Activated naive CD4-positive, alpha-beta T cell treated with anti-CD3 and anti-CD28 coated beads for 36 hours (primary cell): ENCODE data around the gene CFAP90. TPM values are rescaled to one million over a fixed set of nuclear protein-coding genes. Genes with fewer than 3 reads are reported as not detected.

Source experiments
- CTCF ChIA-PET: fragments of 350-600 bp; sonication (Branson Sonifier 250); formaldehyde crosslinking; loops from one replicate; lab custom pipeline; 2021; ENCODE audit warnings: antibody characterized with exemption; lab: Charles Lee
- DNase-seq: peaks from one replicate; pipeline ENCODE4 v3.0.0-alpha.2; 2020
- H3K27ac Mint-ChIP-seq: one replicate; pipeline ENCODE4 v1.8.0; 2021; ENCODE audit warnings: mild to moderate bottlenecking, mixed read lengths
- H3K27me3 Mint-ChIP-seq: one replicate; pipeline ENCODE4 v1.8.0; 2021; ENCODE audit warnings: low read depth, mixed read lengths
- H3K36me3 Mint-ChIP-seq: one replicate; pipeline ENCODE4 v1.8.0; 2021; ENCODE audit warnings: low read depth, mixed read lengths
- H3K4me1 Mint-ChIP-seq: one replicate; pipeline ENCODE4 v1.8.0; 2021; ENCODE audit warnings: low read depth, mixed read lengths
- H3K4me3 Mint-ChIP-seq: one replicate; pipeline ENCODE4 v1.8.0; 2021; ENCODE audit warnings: mild to moderate bottlenecking, moderate library complexity, mixed read lengths
- H3K9me3 Mint-ChIP-seq: one replicate; pipeline ENCODE4 v1.8.0; 2021; ENCODE audit warnings: mixed read lengths
- intact Hi-C: fragments of 100-400 bp; cut with micrococcal nuclease; formaldehyde crosslinking; loops from one replicate; pipeline ENCODE4 v1.15.1; 2023
- total RNA-seq, 2 experiments: library from RNA; stranded (reverse); gene quantifications; one replicate each; pipeline ENCODE4 v1.2.3, GENCODE V29; 2021

CFAP90 gene
- total RNA-seq, 2 experiments from 2014 or later, result not detected

DNA sequence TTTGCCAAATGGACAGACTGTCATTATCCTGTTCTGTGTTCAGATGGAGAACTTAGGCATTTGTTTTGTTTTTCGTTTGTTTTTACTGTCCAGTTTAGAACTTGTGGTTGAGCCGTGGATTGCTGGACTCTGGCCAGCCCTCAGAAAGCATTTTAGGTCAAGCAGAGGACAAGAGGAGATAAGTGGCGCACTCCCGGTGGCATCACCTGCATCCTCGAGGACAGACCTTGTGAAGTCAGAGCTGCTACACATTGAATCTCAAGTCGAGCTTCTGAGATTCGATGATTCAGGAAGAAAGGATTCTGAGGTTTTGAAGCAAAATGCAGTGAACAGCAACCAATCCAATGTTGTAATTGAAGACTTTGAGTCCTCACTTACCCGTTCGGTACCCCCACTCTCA, 26.9 kb upstream of the CFAP90 start:
- CTCF ChIA-PET, result no interaction called here
- peaks cover 64% of the 10 kb centered on the region for H3K36me3 Mint-ChIP-seq
- H3K9me3 Mint-ChIP-seq, result no peaks in the 10 kb centered on the region
- peak overlapping the region; percentile 48 for H3K27ac Mint-ChIP-seq
- H3K4me1 Mint-ChIP-seq, result peaks cover 54% of the 10 kb centered on the region
- no peak overlapping the region for H3K4me3 Mint-ChIP-seq
- no peak for DNase-seq
- H3K27me3 Mint-ChIP-seq, result no peaks in the 10 kb centered on the region
- intact Hi-C loops, result loop anchor here (1.0 to 10.0 kb wide), 4 partner anchors 9 to 1049 kb away; partner anchors contain the start of genes FASTKD3 and MTRR

DNA sequence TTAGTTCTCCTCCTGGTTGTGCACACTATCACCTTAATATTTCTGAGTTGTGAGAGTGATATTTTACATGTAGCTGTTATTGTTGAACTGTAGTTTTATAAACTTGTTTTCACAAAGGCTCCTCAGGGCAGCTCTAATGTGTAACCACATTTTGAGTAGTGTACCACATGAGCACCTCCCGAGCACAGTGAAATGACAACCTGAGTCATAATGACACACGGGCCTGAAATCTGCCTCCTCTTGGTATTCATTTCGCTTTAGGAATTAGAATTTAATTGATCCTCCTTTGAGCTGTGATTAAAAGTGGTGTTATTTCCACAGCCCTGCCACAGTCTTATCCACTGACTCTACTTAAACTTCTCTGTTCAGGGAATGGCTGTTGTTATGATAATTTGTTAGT, 25.9 kb upstream of the CFAP90 start:
- CTCF ChIA-PET, result interaction anchor here (3.2 kb wide), 1 partner anchor 9 kb away, joined by 15 read pairs; no protein-coding TSS in a partner anchor
- Mint-ChIP-seq H3K9me3 (no peaks in the 10 kb centered on the region), H3K27ac (no peak overlapping the region), H3K4me3 (no peak overlapping the region), H3K36me3 (peaks cover 62% of the 10 kb centered on the region), H3K27me3 (no peaks in the 10 kb centered on the region), H3K4me1 (peaks cover 64% of the 10 kb centered on the region)
- DNase-seq, result peak; percentile 45
- intact Hi-C loops, result loop anchor here (10.0 kb wide), 1 partner anchor 578 kb away; no protein-coding TSS in a partner anchor

- H3K27me3 Mint-ChIP-seq, result no peaks in the 10 kb centered on the region
- no peak overlapping the region for H3K27ac Mint-ChIP-seq
- no peaks in the 10 kb centered on the region for H3K9me3 Mint-ChIP-seq
- peaks cover 71% of the 10 kb centered on the region for H3K4me1 Mint-ChIP-seq
- DNase-seq, result no peak
- peaks cover 52% of the 10 kb centered on the region for H3K36me3 Mint-ChIP-seq
- intact Hi-C loops, result loop anchor here (10.0 kb wide), 1 partner anchor 580 kb away; no protein-coding TSS in a partner anchor
- no peak overlapping the region for H3K4me3 Mint-ChIP-seq
- CTCF ChIA-PET, result interaction anchor here (3.2 kb wide), 1 partner anchor 11 kb away, joined by 15 read pairs; no protein-coding TSS in a partner anchor
Measured at GRCh38 chr5:7875151-7875550, 24.2 kb upstream of the CFAP90 start.

DNA sequence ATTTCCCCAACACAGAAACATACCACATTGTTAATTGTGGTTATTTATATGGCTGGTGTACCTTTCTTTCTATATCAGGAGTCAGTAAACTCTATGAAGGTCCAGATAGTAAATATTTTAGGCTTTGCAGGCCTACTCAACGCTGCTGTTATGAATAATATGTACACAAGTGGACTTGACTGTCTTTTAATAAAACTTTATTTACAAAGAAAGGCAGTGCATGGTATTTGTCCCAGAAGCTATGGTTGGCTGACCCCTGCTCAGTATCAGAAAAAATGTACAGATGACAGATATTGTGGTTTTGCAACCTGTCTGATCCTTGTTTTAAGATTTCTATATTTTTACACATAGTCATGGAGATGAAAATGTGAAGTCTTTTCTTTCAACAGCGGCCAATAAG, 23.7 kb upstream of the CFAP90 start:
- CTCF ChIA-PET, result interaction anchor here (1.1 to 3.2 kb wide), 2 partner anchors 11 to 18 kb away, joined by 4 to 15 read pairs; no protein-coding TSS in a partner anchor
- Mint-ChIP-seq H3K4me3 (no peak overlapping the region), H3K9me3 (no peaks in the 10 kb centered on the region), H3K27me3 (no peaks in the 10 kb centered on the region), H3K4me1 (peaks cover 75% of the 10 kb centered on the region), H3K27ac (no peak overlapping the region), H3K36me3 (peaks cover 48% of the 10 kb centered on the region)
- intact Hi-C loops, result loop anchor here (5.0 to 10.0 kb wide), 2 partner anchors 580 to 1497 kb away; partner anchors contain the start of gene MED10
- DNase-seq, result no peak

DNA sequence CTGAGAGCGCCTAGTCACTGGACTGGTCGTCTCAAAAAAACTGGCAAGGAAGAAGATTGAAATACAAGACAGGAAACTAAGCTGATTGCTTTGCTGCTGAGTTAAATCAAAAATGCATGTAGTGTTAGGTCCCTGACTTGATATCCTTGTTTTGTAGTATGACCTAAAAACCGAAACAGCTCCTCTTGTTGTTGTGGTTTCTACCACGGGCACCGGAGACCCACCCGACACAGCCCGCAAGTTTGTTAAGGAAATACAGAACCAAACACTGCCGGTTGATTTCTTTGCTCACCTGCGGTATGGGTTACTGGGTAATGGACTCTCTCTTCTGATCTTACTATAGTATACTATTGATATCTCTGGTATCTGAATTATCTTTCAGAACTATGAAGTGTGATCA, 22.3 kb upstream of the CFAP90 start:
- peak; percentile 46 for DNase-seq
- H3K27ac Mint-ChIP-seq, result no peak overlapping the region
- peak overlapping the region; percentile 2 for H3K4me3 Mint-ChIP-seq
- no peaks in the 10 kb centered on the region for H3K9me3 Mint-ChIP-seq
- intact Hi-C loops, result loop anchor here (5.0 to 10.0 kb wide), 2 partner anchors 582 to 1496 kb away; partner anchors contain the start of gene MED10
- peaks cover 64% of the 10 kb centered on the region for H3K4me1 Mint-ChIP-seq
- peaks cover 48% of the 10 kb centered on the region for H3K36me3 Mint-ChIP-seq
- no peaks in the 10 kb centered on the region for H3K27me3 Mint-ChIP-seq
- CTCF ChIA-PET, result interaction anchor here (0.9 to 1.8 kb wide), 4 partner anchors 8 to 16 kb away, joined by 3 to 5 read pairs (median 4); no protein-coding TSS in a partner anchor

GRCh38 chr5:7872517-7873130, 21.7 kb upstream of the CFAP90 start:
- Mint-ChIP-seq H3K4me3 (peak overlapping the region; percentile 2), H3K36me3 (peaks cover 42% of the 10 kb centered on the region), H3K9me3 (no peaks in the 10 kb centered on the region), H3K27me3 (no peaks in the 10 kb centered on the region), H3K27ac (no peak overlapping the region), H3K4me1 (peaks cover 60% of the 10 kb centered on the region)
- DNase-seq, result no peak
- CTCF ChIA-PET, result interaction anchor here (0.9 to 1.8 kb wide), 3 partner anchors 9 to 16 kb away, joined by 3 to 5 read pairs (median 4); no protein-coding TSS in a partner anchor
- intact Hi-C loops, result loop anchor here (5.0 to 10.0 kb wide), 2 partner anchors 582 to 1495 kb away; partner anchors contain the start of gene MED10

- peaks cover 38% of the 10 kb centered on the region for H3K36me3 Mint-ChIP-seq
- H3K27ac Mint-ChIP-seq, result no peak overlapping the region
- DNase-seq, result no peak
- no peak overlapping the region for H3K4me3 Mint-ChIP-seq
- H3K9me3 Mint-ChIP-seq, result no peaks in the 10 kb centered on the region
- CTCF ChIA-PET, result interaction anchor here (1.8 kb wide), 1 partner anchor 14 kb away, joined by 5 read pairs; no protein-coding TSS in a partner anchor
- H3K4me1 Mint-ChIP-seq, result peaks cover 62% of the 10 kb centered on the region
- H3K27me3 Mint-ChIP-seq, result no peaks in the 10 kb centered on the region
- intact Hi-C loops, result loop anchor here (5.0 to 10.0 kb wide), 2 partner anchors 583 to 1494 kb away; partner anchors contain the start of gene MED10
Measured at GRCh38 chr5:7871653-7872052, 20.7 kb upstream of the CFAP90 start.

GRCh38 chr5:7869474-7870136, 18.7 kb upstream of the CFAP90 start:
- Mint-ChIP-seq H3K4me1 (peaks cover 67% of the 10 kb centered on the region), H3K4me3 (peak overlapping the region; percentile 96), H3K36me3 (peaks cover 34% of the 10 kb centered on the region), H3K9me3 (no peaks in the 10 kb centered on the region), H3K27me3 (no peaks in the 10 kb centered on the region), H3K27ac (peak overlapping the region; percentile 82)
- CTCF ChIA-PET, result interaction anchor here (1.4 to 2.9 kb wide), 2 partner anchors 11 to 18 kb away, joined by 3 to 12 read pairs; no protein-coding TSS in a partner anchor
- intact Hi-C loops, result loop anchor here (1.0 to 10.0 kb wide), 6 partner anchors 9 to 1492 kb away; partner anchors contain the start of genes MED10, NSUN2, SRD5A1 and TENT4A
- DNase-seq, result peak; percentile 49

- CTCF ChIA-PET, result interaction anchor here (0.7 to 2.9 kb wide), 4 partner anchors 10 to 1585 kb away, joined by 3 to 12 read pairs (median 3); no protein-coding TSS in a partner anchor
- Mint-ChIP-seq H3K27me3 (no peaks in the 10 kb centered on the region), H3K36me3 (peaks cover 32% of the 10 kb centered on the region), H3K4me1 (peaks cover 64% of the 10 kb centered on the region), H3K27ac (peak within 1 kb of the TSS; percentile 82), H3K4me3 (peak within 1 kb of the TSS; percentile 96), H3K9me3 (no peaks in the 10 kb centered on the region)
- intact Hi-C loops, result loop anchor here (1.0 to 2.0 kb wide), 4 partner anchors 9 to 1236 kb away; partner anchors contain the start of genes NSUN2, SRD5A1 and TENT4A
- peak; percentile 91 for DNase-seq
Measured at GRCh38 chr5:7868773-7869473, 18.0 kb upstream of the CFAP90 start, which contains the start of the genes FASTKD3 and MTRR. Gene FASTKD3 (minus strand): TSS chr5:7869031. CDS start chr5:7868083, 948 bp downstream. Gene MTRR (plus strand): TSS chr5:7869148. CDS start chr5:7870795, 1,647 bp downstream.

DNA sequence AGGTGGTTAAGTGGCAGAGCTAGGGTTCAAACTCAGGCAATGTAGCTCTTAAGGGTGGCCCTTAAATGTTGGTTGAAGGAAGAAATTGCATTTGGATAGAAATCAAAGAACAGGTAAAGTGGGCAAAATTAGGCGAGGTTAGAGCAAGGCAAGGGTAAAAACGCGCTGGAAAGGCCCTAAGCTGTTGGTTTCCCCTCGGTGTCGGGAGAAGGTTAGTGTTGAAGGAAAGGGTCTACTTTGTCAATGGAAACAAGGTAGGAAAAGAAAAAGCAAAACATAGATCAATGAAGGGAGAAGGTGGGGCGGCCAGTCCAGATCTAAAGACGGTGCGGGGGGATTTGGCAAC, 17.5 kb upstream of the CFAP90 start:
- Mint-ChIP-seq H3K27me3 (no peaks in the 10 kb centered on the region), H3K4me3 (peak overlapping the region; percentile 96), H3K27ac (peak overlapping the region; percentile 72), H3K4me1 (peaks cover 60% of the 10 kb centered on the region), H3K9me3 (no peaks in the 10 kb centered on the region), H3K36me3 (peaks cover 32% of the 10 kb centered on the region)
- CTCF ChIA-PET, result interaction anchor here (0.7 to 2.9 kb wide), 3 partner anchors 12 to 1586 kb away, joined by 3 to 12 read pairs (median 3); no protein-coding TSS in a partner anchor
- intact Hi-C loops, result loop anchor here (2.0 kb wide), 2 partner anchors 1040 to 1156 kb away; partner anchors contain the start of gene TENT4A
- no peak for DNase-seq

- Mint-ChIP-seq H3K27ac (no peak overlapping the region), H3K9me3 (no peaks in the 10 kb centered on the region), H3K4me1 (peaks cover 49% of the 10 kb centered on the region), H3K4me3 (no peak overlapping the region), H3K36me3 (peaks cover 30% of the 10 kb centered on the region), H3K27me3 (no peaks in the 10 kb centered on the region)
- CTCF ChIA-PET, result interaction anchor here (2.9 kb wide), 1 partner anchor 20 kb away, joined by 12 read pairs; no protein-coding TSS in a partner anchor
- DNase-seq, result no peak
- intact Hi-C loops, result no loop called here
Measured at GRCh38 chr5:7867260-7867659, 16.3 kb upstream of the CFAP90 start.
